K562 (cell line): ENCODE results near the gene CRYBG2. TPM values are rescaled to one million over a fixed set of nuclear protein-coding genes. Genes with fewer than 3 reads are reported as not detected.

Source experiments
- ARNT ChIP-seq, 2 experiments: fragments of 450-650 bp; IDR thresholded peaks; 2 replicates each; pipeline ENCODE4 v1.6.1; 2016; ENCODE audit warnings: mild to moderate bottlenecking in 1 of 2
- BACH1 ChIP-seq: fragments of 200-800 bp; sonication (Bioruptor generic); IDR thresholded peaks from 2 replicates; pipeline ENCODE4 v1.6.1; 2016; ENCODE audit warnings: missing genetic modification characterization, missing compliant biosample characterization
- BHLHE40 ChIP-seq: IDR thresholded peaks from 2 replicates; pipeline ENCODE4 v1.6.1; 2011; ENCODE audit warnings: low read length, improper control_type of control experiment
- CHCHD3 ChIP-seq: fragments of 250-450 bp; sonication (Bioruptor Pico); IDR thresholded peaks from 2 replicates; pipeline ENCODE4 v2.1.2; 2022; ENCODE audit warnings: mild to moderate bottlenecking
- DMBX1 ChIP-seq: fragments of 250-450 bp; sonication (Bioruptor Pico); IDR thresholded peaks from 2 replicates; pipeline ENCODE4 v1.8.0; 2022; ENCODE audit warnings: inconsistent platforms, mild to moderate bottlenecking, moderate library complexity, borderline replicate concordance
- GATA2 ChIP-seq: sonication (generic); formaldehyde crosslinking; IDR thresholded peaks from 2 replicates; pipeline ENCODE4 v1.4.0; 2020; ENCODE audit warnings: mild to moderate bottlenecking, missing genetic modification reagents
- GATAD2A ChIP-seq: fragments of 450-650 bp; IDR thresholded peaks from 2 replicates; pipeline ENCODE4 v1.6.1; 2017
- MAFF ChIP-seq: IDR thresholded peaks from 2 replicates; pipeline ENCODE4 v1.6.1; 2012; ENCODE audit warnings: low read length, improper control_type of control experiment
- MCM5 ChIP-seq: fragments of 450-650 bp; IDR thresholded peaks from 2 replicates; pipeline ENCODE4 v1.6.1; 2016; ENCODE audit warnings: low read depth
- MYNN ChIP-seq, 2 experiments: sonication (generic); formaldehyde crosslinking in 1 of 2; IDR thresholded peaks; 2 replicates each; pipeline versions ENCODE4 v1.5.0 to v1.6.1; 2016 to 2020; ENCODE audit warnings: antibody characterized with exemption in 1 of 2, missing genetic modification reagents in 1 of 2
- NELFE ChIP-seq: IDR thresholded peaks from 2 replicates; pipeline ENCODE4 v1.6.1; 2011; ENCODE audit warnings: mild to moderate bottlenecking; ENCODE audit not compliant: insufficient read depth, insufficient read length
- NFIX ChIP-seq: fragments of 250-450 bp; sonication (Bioruptor Pico); IDR thresholded peaks from 2 replicates; pipeline ENCODE4 v1.4.0; 2020; ENCODE audit warnings: low read depth, mild to moderate bottlenecking, moderate library complexity
- SIN3A ChIP-seq, 2 experiments: fragments of 150-350 bp in 1 of 2; IDR thresholded peaks; 2 replicates each; pipeline ENCODE4 v1.6.1; 2011 to 2016; ENCODE audit warnings: borderline replicate concordance in 2 of 2, low read depth in 2 of 2, low read length in 2 of 2, mild to moderate bottlenecking in 2 of 2, moderate library complexity in 2 of 2; ENCODE audit not compliant: control insufficient read depth in 1 of 2
- SMC3 ChIP-seq: conservative IDR thresholded peaks from 2 replicates; pipeline ENCODE4 v1.6.1; 2011; ENCODE audit warnings: low read depth, low read length, improper control_type of control experiment; ENCODE audit not compliant: insufficient read depth
- SP2 ChIP-seq: IDR thresholded peaks from 2 replicates; pipeline ENCODE4 v1.6.1; 2011; ENCODE audit warnings: mild to moderate bottlenecking, low read depth, low read length, moderate library complexity; ENCODE audit not compliant: poor library complexity, severe bottlenecking; ENCODE audit errors: extremely low read depth
- TARDBP ChIP-seq: fragments of 450-650 bp; IDR thresholded peaks from 2 replicates; pipeline ENCODE4 v1.6.1; 2016
- THRAP3 ChIP-seq: fragments of 450-650 bp; IDR thresholded peaks from 2 replicates; pipeline ENCODE4 v1.6.1; 2016; ENCODE audit warnings: mild to moderate bottlenecking, inconsistent platforms, borderline replicate concordance
- ZEB2 ChIP-seq: fragments of 450-650 bp; IDR thresholded peaks from 2 replicates; pipeline ENCODE4 v1.6.1; 2016
- ZKSCAN3 ChIP-seq: fragments of 250-450 bp; sonication (Bioruptor Pico); IDR thresholded peaks from 2 replicates; pipeline ENCODE4 v1.4.0; 2020
- ZNF395 ChIP-seq: fragments of 200-800 bp; sonication (Bioruptor generic); IDR thresholded peaks from 2 replicates; pipeline ENCODE4 v1.6.1; 2017; ENCODE audit warnings: missing genetic modification characterization, missing compliant biosample characterization
- ZNF436 ChIP-seq: fragments of 250-450, 450-650 bp; sonication (Bioruptor Pico); formaldehyde crosslinking; IDR thresholded peaks from 2 replicates; pipeline ENCODE4 v1.7.0; 2020; ENCODE audit warnings: mild to moderate bottlenecking
- ZNF830 ChIP-seq: fragments of 250-450 bp; sonication (Bioruptor Pico); IDR thresholded peaks from 2 replicates; pipeline ENCODE4 v1.5.0; 2021; ENCODE audit warnings: mild to moderate bottlenecking
- polyA plus RNA-seq, 8 experiments: library from polyadenylated mRNA; depleted of rRNA in 4 of 8; stranded (reverse) in 5 of 8; unstranded in 3 of 8; fragments of >200 nt; fragmentation: Nextera tagmentation in 2 of 8; fragmentation: Illumina TruSeq in 1 of 8; extraction: Ambion mirVana in 2 of 8; extraction: Trizol in 1 of 8; gene quantifications; 2 replicates each; pipeline versions ENCODE4 v1.2.1 to v1.2.3, GENCODE V29; 2011 to 2014; ENCODE audit warnings: inconsistent platforms in 1 of 8, missing spikeins in 1 of 8
- total RNA-seq, 7 experiments: library from RNA; depleted of rRNA in 6 of 7; stranded (reverse); fragments of >200 nt in 6 of 7; fragmentation: Illumina TruSeq in 2 of 7; extraction: Trizol in 2 of 7; gene quantifications; 2 replicates each; pipeline versions ENCODE4 v1.2.1 to v1.2.3, GENCODE V29; 2011 to 2021; ENCODE audit warnings: low replicate concordance in 1 of 7
- TF ChIP-seq, protein P1 (sequence below): fragments of 450-650 bp; IDR thresholded peaks from 2 replicates; pipeline ENCODE4 v1.6.1; 2014; ENCODE audit warnings: low read depth, mild to moderate bottlenecking, moderate library complexity, borderline replicate concordance
- TF ChIP-seq, protein P2 (sequence below), 2 experiments: IDR thresholded peaks in 1 of 2; conservative IDR thresholded peaks in 1 of 2; 2 replicates each; pipeline ENCODE4 v1.6.1; 2016; ENCODE audit warnings: low read depth in 2 of 2, mild to moderate bottlenecking in 1 of 2, missing compliant biosample characterization in 1 of 2, missing genetic modification characterization in 1 of 2, moderate library complexity in 1 of 2

CRYBG2 gene
- total and polyA plus RNA-seq, 9 of the 15 experiments (the other 6 are each of a cell fraction or from before 2014, with no cell fraction given), result 0.39 to 8.5 (median 3.7) TPM

DNA sequence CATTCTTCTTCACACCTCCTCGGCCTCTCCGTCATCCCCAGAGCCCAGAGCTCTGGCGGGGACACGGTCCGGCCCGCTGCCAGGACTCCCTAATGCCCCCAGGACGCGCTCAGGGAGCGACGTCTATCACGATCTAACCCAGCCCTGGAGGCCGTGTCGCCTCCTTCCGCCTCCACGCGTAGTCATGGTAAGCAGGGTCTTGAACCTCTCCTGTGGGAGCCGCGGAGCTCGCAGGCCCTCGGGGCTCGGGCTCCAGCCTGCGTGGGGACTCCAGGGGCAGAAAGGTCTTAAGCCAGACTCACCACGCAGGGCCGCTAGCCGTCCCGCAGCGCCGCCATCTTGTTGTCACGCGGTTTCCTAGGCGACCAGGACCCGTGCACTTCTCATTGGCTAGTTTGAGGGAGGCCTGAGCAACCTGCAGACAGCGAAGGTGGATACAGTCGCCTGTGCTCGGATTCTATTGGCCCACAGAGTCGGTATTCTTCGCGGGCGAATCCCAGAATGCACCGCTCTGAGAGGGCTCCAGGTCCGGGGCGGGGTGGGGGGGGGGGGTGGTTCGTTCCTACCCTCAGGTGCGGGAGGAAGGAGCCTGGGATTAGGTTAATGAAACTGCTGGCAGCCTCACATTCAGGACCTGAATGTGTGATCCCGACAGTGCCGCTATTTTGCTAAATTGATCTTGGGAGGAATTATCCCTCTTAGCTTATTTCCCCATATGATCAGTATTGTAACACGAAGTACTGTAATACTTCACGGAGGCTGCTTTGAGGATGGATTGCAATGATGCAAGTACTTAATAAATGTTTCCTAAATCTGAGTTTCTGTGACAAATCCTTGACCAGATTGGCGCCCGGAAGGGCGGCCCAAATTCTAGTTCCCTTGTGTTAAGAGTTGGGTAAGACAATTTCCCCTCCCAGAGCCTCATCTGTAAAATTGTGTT is 47.4 kb downstream of the CRYBG2 start, which contains the start of gene UBXN11 (continued):
- TF ChIP-seq ARNT (IDR thresholded peaks at IDR 0.05) (no peak), SIN3A (IDR thresholded peaks at IDR 0.05; ENCODE audit: borderline replicate concordance in 2 of 2, control insufficient read depth in 1 of 2, low read depth in 2 of 2, low read length in 2 of 2) (peak; percentile 99), TARDBP (peak; percentile 24; the same call in 1 of the 2 replicates), DMBX1 (CRISPR knock-in tag) (no peak), SMC3 (no peak), MAFF (no peak), BACH1 (no peak; the same call in 1 of the 2 replicates), ZNF436 (CRISPR knock-in tag) (no peak), ZKSCAN3 (CRISPR knock-in tag) (no peak), GATA2 (no peak), THRAP3 (no peak), CHCHD3 (CRISPR knock-in tag) (no peak), MYNN (IDR thresholded peaks at IDR 0.05) (no peak), MYNN (CRISPR knock-in tag; IDR thresholded peaks at IDR 0.05) (no peak), SP2 (peak; percentile 14), ZNF830 (CRISPR knock-in tag) (no peak), ZNF395 (CRISPR knock-in tag) (no peak), MCM5 (no peak), BHLHE40 (peak; percentile 97), GATAD2A (no peak), ZEB2 (no peak), NFIX (CRISPR knock-in tag) (no peak), NELFE (no peak)
- TF ChIP-seq, protein P1, sequence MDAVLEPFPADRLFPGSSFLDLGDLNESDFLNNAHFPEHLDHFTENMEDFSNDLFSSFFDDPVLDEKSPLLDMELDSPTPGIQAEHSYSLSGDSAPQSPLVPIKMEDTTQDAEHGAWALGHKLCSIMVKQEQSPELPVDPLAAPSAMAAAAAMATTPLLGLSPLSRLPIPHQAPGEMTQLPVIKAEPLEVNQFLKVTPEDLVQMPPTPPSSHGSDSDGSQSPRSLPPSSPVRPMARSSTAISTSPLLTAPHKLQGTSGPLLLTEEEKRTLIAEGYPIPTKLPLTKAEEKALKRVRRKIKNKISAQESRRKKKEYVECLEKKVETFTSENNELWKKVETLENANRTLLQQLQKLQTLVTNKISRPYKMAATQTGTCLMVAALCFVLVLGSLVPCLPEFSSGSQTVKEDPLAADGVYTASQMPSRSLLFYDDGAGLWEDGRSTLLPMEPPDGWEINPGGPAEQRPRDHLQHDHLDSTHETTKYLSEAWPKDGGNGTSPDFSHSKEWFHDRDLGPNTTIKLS, result no peak
- TF ChIP-seq, protein P2, sequence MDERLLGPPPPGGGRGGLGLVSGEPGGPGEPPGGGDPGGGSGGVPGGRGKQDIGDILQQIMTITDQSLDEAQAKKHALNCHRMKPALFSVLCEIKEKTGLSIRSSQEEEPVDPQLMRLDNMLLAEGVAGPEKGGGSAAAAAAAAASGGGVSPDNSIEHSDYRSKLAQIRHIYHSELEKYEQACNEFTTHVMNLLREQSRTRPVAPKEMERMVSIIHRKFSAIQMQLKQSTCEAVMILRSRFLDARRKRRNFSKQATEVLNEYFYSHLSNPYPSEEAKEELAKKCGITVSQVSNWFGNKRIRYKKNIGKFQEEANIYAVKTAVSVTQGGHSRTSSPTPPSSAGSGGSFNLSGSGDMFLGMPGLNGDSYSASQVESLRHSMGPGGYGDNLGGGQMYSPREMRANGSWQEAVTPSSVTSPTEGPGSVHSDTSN (CRISPR knock-in tag; IDR thresholded peaks at IDR 0.05; ENCODE audit: low read depth), result no peak
- TF ChIP-seq, protein P2 (tag; conservative IDR thresholded peaks at IDR 0.05; ENCODE audit: low read depth), result no peak
